Neutrophil (primary cell): ENCODE measurements around the gene CNNM4.

Source experiments
- H3K27ac ChIP-seq: fragments of 200-600 bp; sonication (generic); 2 replicates; pipeline ENCODE4 v1.5.1; 2016; ENCODE audit warnings: mild to moderate bottlenecking, moderate library complexity
- H3K27me3 ChIP-seq: fragments of 200-600 bp; sonication (generic); 2 replicates; pipeline ENCODE4 v1.6.0; 2016; ENCODE audit warnings: mild to moderate bottlenecking
- H3K36me3 ChIP-seq: fragments of 200-600 bp; sonication (generic); 2 replicates; pipeline ENCODE4 v1.5.1; 2017
- H3K4me1 ChIP-seq, 2 experiments: fragments of 200-600 bp in 1 of 2; sonication (generic) in 1 of 2; 1 replicate in 1 of 2; 2 replicates in 1 of 2; pipeline versions ENCODE4 v1.5.1 to v1.6.1; 2013 to 2016; ENCODE audit warnings: low read depth in 1 of 2, low read length in 1 of 2, mild to moderate bottlenecking in 1 of 2, moderate library complexity in 1 of 2; ENCODE audit not compliant: control insufficient read depth in 1 of 2, insufficient read depth in 1 of 2
- H3K4me3 ChIP-seq, 2 experiments: fragments of 200-600 bp in 1 of 2; sonication (generic) in 1 of 2; 1 replicate in 1 of 2; 2 replicates in 1 of 2; pipeline ENCODE4 v1.5.1; 2013 to 2016; ENCODE audit warnings: low read depth in 1 of 2, low read length in 1 of 2, mild to moderate bottlenecking in 1 of 2, moderate library complexity in 1 of 2
- H3K9me3 ChIP-seq: fragments of 200-600 bp; sonication (generic); 2 replicates; pipeline ENCODE4 v1.5.1; 2016
- CTCF ChIP-seq: fragments of 200-600 bp; sonication (generic); IDR thresholded peaks from 2 replicates; pipeline ENCODE4 v1.5.1; 2016; ENCODE audit warnings: antibody characterized with exemption

The CNNM4 gene

GRCh38 chr2:96808176-96808837 is 47.6 kb downstream of the CNNM4 start:
- Histone ChIP-seq H3K4me3 (no peak overlapping the region), H3K27me3 (no peaks in the 10 kb centered on the region), H3K27ac (no peak overlapping the region), H3K9me3 (no peaks in the 10 kb centered on the region), H3K36me3 (no peaks in the 10 kb centered on the region), H3K4me1 (no peaks in the 10 kb centered on the region)
- TF ChIP-seq CTCF: no peak

GRCh38 chr2:96809216-96809882 is 48.6 kb downstream of the CNNM4 start:
- Histone ChIP-seq H3K9me3 (no peaks in the 10 kb centered on the region), H3K27me3 (no peaks in the 10 kb centered on the region), H3K27ac (no peak overlapping the region), H3K4me3 (no peak overlapping the region), H3K4me1 (no peaks in the 10 kb centered on the region), H3K36me3 (no peaks in the 10 kb centered on the region)
- TF ChIP-seq CTCF: no peak

- H3K27ac ChIP-seq: no peak overlapping the region
- H3K4me1 ChIP-seq: peaks cover 3% of the 10 kb centered on the region in 2 experiments
- H3K27me3 ChIP-seq: peaks cover 3% of the 10 kb centered on the region
- no peaks in the 10 kb centered on the region for H3K9me3 ChIP-seq
- H3K36me3 ChIP-seq: no peaks in the 10 kb centered on the region
- no peak overlapping the region for H3K4me3 ChIP-seq
- TF ChIP-seq CTCF: no peak
These were observed 49.5 kb downstream of the CNNM4 start for GRCh38 chr2:96809951-96810782.

- H3K36me3 ChIP-seq: no peaks in the 10 kb centered on the region
- H3K27ac ChIP-seq: no peak overlapping the region
- H3K27me3 ChIP-seq: peaks cover 5% of the 10 kb centered on the region
- TF ChIP-seq CTCF: no peak
- peaks cover 7 to 8% of the 10 kb centered on the region in 2 experiments for H3K4me1 ChIP-seq
- H3K9me3 ChIP-seq: no peaks in the 10 kb centered on the region
- no peak overlapping the region for H3K4me3 ChIP-seq
These were observed 50.1 kb downstream of the CNNM4 start for GRCh38 chr2:96810783-96811192.

GRCh38 chr2:96811917-96812316 is 51.2 kb downstream of the CNNM4 start:
- H3K4me1 ChIP-seq: peaks cover 7 to 9% of the 10 kb centered on the region in 2 experiments
- H3K27ac ChIP-seq: no peak overlapping the region
- H3K9me3 ChIP-seq: no peaks in the 10 kb centered on the region
- peaks cover 5% of the 10 kb centered on the region for H3K27me3 ChIP-seq
- H3K4me3 ChIP-seq: no peak overlapping the region
- H3K36me3 ChIP-seq: no peaks in the 10 kb centered on the region
- no peak for TF ChIP-seq CTCF
